A549 treated with AZD9567 at 1 μM for 4 hours (cell line): ENCODE measurements around the gene SLC30A5. TPM values are rescaled to one million over a fixed set of nuclear protein-coding genes. Genes with fewer than 3 reads are reported as not detected.

ENCODE experiments used
- total RNA-seq: library from RNA; stranded (reverse); fragments of 200-300 nt; extraction: Qiagen RNA extraction; gene quantifications from 5 replicates; pipeline ENCODE4 v1.2.3, GENCODE V29; 2022; ENCODE audit not compliant: insufficient read depth

The SLC30A5 gene
- 29.5 to 34.1 TPM (median 32.9 TPM) in 5 replicates for total RNA-seq

DNA sequence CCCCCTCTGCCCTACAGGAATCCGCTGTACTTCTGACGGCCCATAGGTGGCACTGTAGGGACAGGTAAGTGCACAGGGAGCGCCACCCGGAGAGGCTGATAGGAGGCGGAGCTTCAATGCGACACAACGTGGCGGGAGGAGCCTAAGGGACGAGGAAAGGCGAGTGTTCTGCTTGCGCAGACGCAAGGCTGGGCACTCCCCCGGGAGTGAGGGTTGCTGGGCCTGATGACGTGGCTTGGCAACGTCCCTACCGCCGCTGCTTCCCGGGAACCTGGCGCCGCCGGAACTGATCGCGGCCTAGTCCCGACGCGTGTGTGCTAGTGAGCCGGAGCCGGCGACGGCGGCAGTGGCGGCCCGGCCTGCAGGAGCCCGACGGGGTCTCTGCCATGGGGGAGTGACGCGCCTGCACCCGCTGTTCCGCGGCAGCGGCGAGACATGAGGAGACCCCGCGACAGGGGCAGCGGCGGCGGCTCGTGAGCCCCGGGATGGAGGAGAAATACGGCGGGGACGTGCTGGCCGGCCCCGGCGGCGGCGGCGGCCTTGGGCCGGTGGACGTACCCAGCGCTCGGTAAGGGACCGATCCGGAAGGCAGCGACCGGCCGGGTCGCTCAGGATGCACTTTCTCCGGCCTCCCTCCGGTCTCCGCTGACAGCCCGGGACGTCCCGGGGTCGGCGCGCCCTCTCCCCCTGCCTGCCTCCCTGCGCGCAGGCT is at the start of gene SLC30A5:
SLC30A5 (plus strand) TSS at position 244 of the 712 bp plus-strand sequence; CDS start at position 486, 242 bp downstream.

GRCh38 chr5:69166686-69167492 is 73.1 kb downstream of the SLC30A5 start, which contains the start of gene CCNB1:
Gene CCNB1, plus strand, starts transcription at chr5:69167150. Its CDS starts 113 bp downstream, at chr5:69167263.

Other genes starting within 250 kb of the SLC30A5 start
- 245 to 318 TPM (median 270 TPM) in 5 replicates for gene CCNB1, start 73.1 kb downstream of the SLC30A5 start, total RNA-seq
- gene CENPH, start 95.6 kb downstream of the SLC30A5 start, total RNA-seq, result 26.3 to 30.2 TPM (median 27.9 TPM) in 5 replicates
- 59.4 to 107 TPM (median 60.8 TPM) in 5 replicates for gene CDK7, start 140.9 kb downstream of the SLC30A5 start, total RNA-seq
- gene CCDC125, start 238.8 kb downstream of the SLC30A5 start, total RNA-seq, result 2.3 to 4.0 TPM (median 3.3 TPM) in 5 replicates